Esophagus squamous epithelium (tissue), 4 donors: ENCODE data around the gene UGP2.
"Not testable (repeated sequence)": the region's sequence is repeated elsewhere in the genome, so short reads cannot be mapped to it uniquely, and the experiment has no call there.

Source experiments
- CTCF ChIP-seq, 6 experiments: fragments of 450-650 bp in 4 of 6; fragments of 200-600 bp in 2 of 6; sonication (generic) in 2 of 6; IDR thresholded peaks; one replicate each; pipeline ENCODE4 v1.5.1; 2016 to 2019; ENCODE audit warnings: antibody characterized with exemption in 6 of 6, mild to moderate bottlenecking in 4 of 6, moderate library complexity in 4 of 6
- POLR2A ChIP-seq, 4 donors: fragments of 450-650 bp; IDR thresholded peaks; one replicate each; pipeline ENCODE4 v1.6.1; 2017; ENCODE audit warnings: antibody characterized with exemption in 4 of 4, mild to moderate bottlenecking in 4 of 4, moderate library complexity in 3 of 4

GRCh38 chr2:63932104-63932503 is 90.4 kb downstream of the UGP2 start:
- not testable (repeated sequence) for TF ChIP-seq CTCF, POLR2A (IDR thresholded peaks at IDR 0.05)
